HepG2 (cell line): ENCODE data around the gene LRP5. TPM values are rescaled to one million over a fixed set of nuclear protein-coding genes. Genes with fewer than 3 reads are reported as not detected.

Source experiments
- AHDC1 ChIP-seq: sonication (generic); formaldehyde crosslinking; IDR thresholded peaks from 2 replicates; pipeline ENCODE4 v1.5.1; 2020; ENCODE audit warnings: mild to moderate bottlenecking, missing genetic modification reagents, borderline replicate concordance
- GPN1 ChIP-seq: sonication (generic); formaldehyde crosslinking; IDR thresholded peaks from 2 replicates; pipeline ENCODE4 v1.5.1; 2020; ENCODE audit warnings: missing genetic modification reagents, borderline replicate concordance
- IRX3 ChIP-seq: sonication (generic); formaldehyde crosslinking; IDR thresholded peaks from 2 replicates; pipeline ENCODE4 v1.8.1; 2023; ENCODE audit warnings: mild to moderate bottlenecking, low read depth, missing genetic modification reagents, borderline replicate concordance
- KLF15 ChIP-seq: sonication (generic); formaldehyde crosslinking; IDR thresholded peaks from 2 replicates; pipeline ENCODE4 v1.8.1; 2023; ENCODE audit warnings: borderline replicate concordance, mild to moderate bottlenecking, inconsistent platforms, missing genetic modification reagents, mixed read lengths
- RAD51 ChIP-seq: fragments of 450-650 bp; IDR thresholded peaks from 2 replicates; pipeline ENCODE4 v1.6.1; 2016; ENCODE audit warnings: borderline replicate concordance
- RBFOX2 ChIP-seq: fragments of 200-400 bp; formaldehyde crosslinking; IDR thresholded peaks from 2 replicates; pipeline ENCODE4 v1.6.1; 2017; ENCODE audit warnings: low read depth, mild to moderate bottlenecking, low read length
- ZNF484 ChIP-seq: sonication (generic); formaldehyde crosslinking; IDR thresholded peaks from 2 replicates; pipeline ENCODE4 v1.5.1; 2020; ENCODE audit warnings: mild to moderate bottlenecking, low read depth, missing genetic modification reagents, borderline replicate concordance
- ZNF510 ChIP-seq: sonication (generic); formaldehyde crosslinking; IDR thresholded peaks from 2 replicates; pipeline ENCODE4 v1.4.0; 2020; ENCODE audit warnings: low read depth, mild to moderate bottlenecking, missing genetic modification reagents
- ZNF572 ChIP-seq: sonication (generic); formaldehyde crosslinking; IDR thresholded peaks from 2 replicates; pipeline ENCODE4 v1.5.1; 2020; ENCODE audit warnings: mild to moderate bottlenecking, missing genetic modification reagents
- ZNF772 ChIP-seq: sonication (generic); formaldehyde crosslinking; IDR thresholded peaks from 2 replicates; pipeline ENCODE4 v1.5.0; 2020; ENCODE audit warnings: mild to moderate bottlenecking, missing genetic modification reagents
- polyA plus RNA-seq, 8 experiments: library from polyadenylated mRNA; depleted of rRNA in 3 of 8; stranded (reverse) in 7 of 8; unstranded in 1 of 8; fragments of >200 nt; fragmentation: Illumina TruSeq in 4 of 8; extraction: Trizol in 4 of 8; gene quantifications; 2 replicates each; pipeline versions ENCODE4 v1.2.1 to v1.2.3, GENCODE V29; 2011 to 2016; ENCODE audit warnings: low read depth in 4 of 8, missing spikeins in 1 of 8, mixed read lengths in 1 of 8; ENCODE audit not compliant: insufficient read depth in 1 of 8
- total RNA-seq, 5 experiments: library from RNA; depleted of rRNA; stranded (reverse); fragments of >200 nt; fragmentation: Illumina TruSeq; extraction: Trizol; gene quantifications; 2 replicates each; pipeline ENCODE4 v1.2.3, GENCODE V29; 2016; ENCODE audit warnings: low read depth in 1 of 5
- TF ChIP-seq, protein P1 (sequence below): sonication (generic); formaldehyde crosslinking; IDR thresholded peaks from 2 replicates; pipeline ENCODE4 v1.8.0; 2022; ENCODE audit warnings: mild to moderate bottlenecking, missing genetic modification reagents, borderline replicate concordance
- TF ChIP-seq, protein P2 (sequence below), 2 experiments: sonication (generic) in 1 of 2; formaldehyde crosslinking in 1 of 2; IDR thresholded peaks; 2 replicates each; pipeline versions ENCODE4 v1.6.1 to v1.9.0; 2014 to 2022; ENCODE audit warnings: antibody characterized with exemption in 1 of 2, borderline replicate concordance in 1 of 2, inconsistent platforms in 1 of 2, low read depth in 1 of 2, missing genetic modification reagents in 1 of 2
- TF ChIP-seq, protein P3 (sequence below): IDR thresholded peaks from 2 replicates; pipeline ENCODE4 v1.6.1; 2012; ENCODE audit warnings: low read depth, low read length, improper control_type of control experiment

LRP5 gene
- total and polyA plus RNA-seq, 2 of the 13 experiments (the other 11 are each of a cell fraction or from before 2014, with no cell fraction given), result 40.4 to 64.0 TPM

DNA sequence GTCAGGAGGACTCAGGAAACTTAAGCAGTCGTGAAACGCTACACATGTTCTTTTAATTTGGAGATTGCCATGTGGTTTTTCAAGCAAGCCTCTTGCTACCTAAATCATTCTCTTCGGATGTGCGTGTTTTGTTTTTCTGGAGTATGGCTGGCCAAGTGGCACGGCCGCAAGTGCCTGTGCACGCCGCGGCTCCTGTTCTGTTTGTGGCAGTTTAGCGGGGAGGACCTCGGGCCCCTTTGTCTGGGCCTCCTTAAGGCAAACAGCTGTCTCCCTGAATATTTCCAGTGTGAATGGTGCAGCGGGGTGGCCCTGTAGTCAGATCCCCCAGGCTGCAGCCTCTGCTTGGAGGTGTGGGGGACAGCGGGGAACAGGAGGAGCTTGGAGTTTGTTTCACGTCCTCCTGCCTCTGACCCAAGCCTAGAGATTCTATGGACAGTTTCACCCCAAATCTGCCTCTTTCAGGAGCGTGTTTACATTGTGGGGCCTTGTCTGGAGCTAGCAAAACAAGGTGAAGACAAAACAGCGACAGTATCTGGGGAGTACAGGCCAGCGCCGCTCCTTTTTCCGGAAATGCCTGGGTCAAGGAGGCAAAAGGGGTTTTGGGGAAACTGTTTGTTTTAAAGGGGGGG, 1.3 kb downstream of the LRP5 start (continued):
- TF ChIP-seq, protein P1, sequence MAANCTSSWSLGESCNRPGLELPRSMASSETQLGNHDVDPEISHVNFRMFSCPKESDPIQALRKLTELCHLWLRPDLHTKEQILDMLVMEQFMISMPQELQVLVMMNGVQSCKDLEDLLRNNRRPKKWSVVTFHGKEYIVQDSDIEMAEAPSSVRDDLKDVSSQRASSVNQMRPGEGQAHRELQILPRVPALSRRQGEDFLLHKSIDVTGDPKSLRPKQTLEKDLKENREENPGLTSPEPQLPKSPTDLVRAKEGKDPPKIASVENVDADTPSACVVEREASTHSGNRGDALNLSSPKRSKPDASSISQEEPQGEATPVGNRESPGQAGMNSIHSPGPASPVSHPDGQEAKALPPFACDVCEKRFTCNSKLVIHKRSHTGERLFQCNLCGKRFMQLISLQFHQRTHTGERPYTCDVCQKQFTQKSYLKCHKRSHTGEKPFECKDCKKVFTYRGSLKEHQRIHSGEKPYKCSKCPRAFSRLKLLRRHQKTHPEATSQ, result no peak
- TF ChIP-seq ZNF484 (CRISPR knock-in tag) (no peak), AHDC1 (CRISPR knock-in tag) (no peak), ZNF572 (CRISPR knock-in tag) (no peak), ZNF510 (no peak), ZNF772 (CRISPR knock-in tag) (no peak; the same call in 1 of the 2 replicates), GPN1 (CRISPR knock-in tag) (no peak), KLF15 (CRISPR knock-in tag) (no peak), RAD51 (no peak), IRX3 (no peak), RBFOX2 (no peak)
- TF ChIP-seq, protein P2, sequence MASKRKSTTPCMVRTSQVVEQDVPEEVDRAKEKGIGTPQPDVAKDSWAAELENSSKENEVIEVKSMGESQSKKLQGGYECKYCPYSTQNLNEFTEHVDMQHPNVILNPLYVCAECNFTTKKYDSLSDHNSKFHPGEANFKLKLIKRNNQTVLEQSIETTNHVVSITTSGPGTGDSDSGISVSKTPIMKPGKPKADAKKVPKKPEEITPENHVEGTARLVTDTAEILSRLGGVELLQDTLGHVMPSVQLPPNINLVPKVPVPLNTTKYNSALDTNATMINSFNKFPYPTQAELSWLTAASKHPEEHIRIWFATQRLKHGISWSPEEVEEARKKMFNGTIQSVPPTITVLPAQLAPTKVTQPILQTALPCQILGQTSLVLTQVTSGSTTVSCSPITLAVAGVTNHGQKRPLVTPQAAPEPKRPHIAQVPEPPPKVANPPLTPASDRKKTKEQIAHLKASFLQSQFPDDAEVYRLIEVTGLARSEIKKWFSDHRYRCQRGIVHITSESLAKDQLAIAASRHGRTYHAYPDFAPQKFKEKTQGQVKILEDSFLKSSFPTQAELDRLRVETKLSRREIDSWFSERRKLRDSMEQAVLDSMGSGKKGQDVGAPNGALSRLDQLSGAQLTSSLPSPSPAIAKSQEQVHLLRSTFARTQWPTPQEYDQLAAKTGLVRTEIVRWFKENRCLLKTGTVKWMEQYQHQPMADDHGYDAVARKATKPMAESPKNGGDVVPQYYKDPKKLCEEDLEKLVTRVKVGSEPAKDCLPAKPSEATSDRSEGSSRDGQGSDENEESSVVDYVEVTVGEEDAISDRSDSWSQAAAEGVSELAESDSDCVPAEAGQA (IDR thresholded peaks at IDR 0.05; ENCODE audit: low read depth), result no peak
- TF ChIP-seq, protein P2 (CRISPR knock-in tag; IDR thresholded peaks at IDR 0.05; ENCODE audit: borderline replicate concordance), result no peak
- TF ChIP-seq, protein P3, sequence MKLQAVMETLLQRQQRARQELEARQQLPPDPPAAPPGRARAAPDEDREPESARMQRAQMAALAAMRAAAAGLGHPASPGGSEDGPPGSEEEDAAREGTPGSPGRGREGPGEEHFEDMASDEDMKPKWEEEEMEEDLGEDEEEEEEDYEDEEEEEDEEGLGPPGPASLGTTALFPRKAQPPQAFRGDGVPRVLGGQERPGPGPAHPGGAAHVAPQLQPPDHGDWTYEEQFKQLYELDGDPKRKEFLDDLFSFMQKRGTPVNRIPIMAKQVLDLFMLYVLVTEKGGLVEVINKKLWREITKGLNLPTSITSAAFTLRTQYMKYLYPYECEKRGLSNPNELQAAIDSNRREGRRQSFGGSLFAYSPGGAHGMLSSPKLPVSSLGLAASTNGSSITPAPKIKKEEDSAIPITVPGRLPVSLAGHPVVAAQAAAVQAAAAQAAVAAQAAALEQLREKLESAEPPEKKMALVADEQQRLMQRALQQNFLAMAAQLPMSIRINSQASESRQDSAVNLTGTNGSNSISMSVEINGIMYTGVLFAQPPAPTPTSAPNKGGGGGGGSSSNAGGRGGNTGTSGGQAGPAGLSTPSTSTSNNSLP, result no peak
